HG03469 (cell line): ENCODE results near the gene FTO.

ENCODE experiments used
- ATAC-seq: cut with Tn5 transposase; IDR thresholded peaks from one replicate; pipeline ENCODE4 v1.9.1; 2021; ENCODE audit warnings: mild to moderate bottlenecking, moderate library complexity, moderate number of reproducible peaks; ENCODE audit not compliant: unreplicated experiment

Gene FTO

DNA sequence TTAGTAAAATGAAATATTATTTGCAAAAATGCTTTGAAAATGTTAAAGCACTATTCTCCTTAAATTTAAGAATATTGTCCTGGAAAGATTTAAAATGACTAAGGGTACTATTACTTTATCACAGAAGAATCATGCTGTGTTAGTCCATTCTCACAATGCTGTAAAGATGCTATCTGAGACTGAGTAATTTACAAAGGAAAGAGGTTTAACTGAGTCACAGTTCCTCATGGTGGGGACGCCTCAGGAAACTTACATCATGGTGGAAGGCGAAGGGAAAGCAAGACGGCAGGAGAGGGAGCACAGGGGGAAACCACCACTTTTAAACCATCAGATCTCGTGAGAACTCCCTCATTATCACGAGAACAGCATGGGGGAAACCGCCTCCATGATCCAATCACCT, 337.0 kb downstream of the FTO start:
- ATAC-seq = no peak

DNA sequence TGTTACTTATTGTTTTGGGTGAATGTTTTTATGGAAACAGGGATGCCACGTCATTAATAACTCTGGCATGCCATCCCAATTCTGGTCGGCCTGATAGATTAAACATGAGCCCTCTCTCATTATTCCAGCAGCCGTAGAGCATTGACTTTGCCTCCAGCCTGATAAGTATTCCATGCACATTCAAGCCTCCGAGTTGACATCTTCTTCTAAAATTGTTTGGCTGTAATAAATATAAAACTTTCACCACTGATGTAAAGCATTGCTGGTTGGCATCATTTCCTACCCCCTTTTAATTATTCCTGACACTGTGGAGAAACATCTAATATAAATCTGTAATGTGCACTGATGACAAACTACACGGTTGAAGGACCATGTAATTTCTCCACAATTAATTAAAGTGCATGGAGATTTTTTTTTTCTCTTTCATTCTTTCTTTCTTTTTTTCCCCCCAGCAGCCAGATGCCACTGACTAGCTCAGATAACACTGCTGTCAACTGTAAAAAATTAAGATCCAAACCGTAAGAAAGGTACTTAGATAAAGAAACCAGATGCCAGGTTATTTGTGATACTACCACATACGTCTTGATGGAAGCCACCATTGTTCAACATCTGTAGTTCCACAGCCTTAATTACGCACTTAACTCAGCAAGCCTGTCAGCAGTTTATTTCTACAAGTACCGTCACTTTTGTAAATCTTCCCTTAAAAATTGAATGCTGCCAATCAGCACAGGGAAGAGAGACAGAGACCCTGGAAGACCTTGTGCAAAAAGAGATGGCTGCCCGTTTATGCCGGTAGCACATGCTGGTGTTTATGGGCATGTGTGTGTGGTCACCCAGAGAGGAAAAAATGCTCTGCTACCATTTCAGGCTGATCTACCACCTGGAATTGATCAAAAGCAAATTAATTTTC, 344.9 kb downstream of the FTO start:
- no peak for ATAC-seq

DNA sequence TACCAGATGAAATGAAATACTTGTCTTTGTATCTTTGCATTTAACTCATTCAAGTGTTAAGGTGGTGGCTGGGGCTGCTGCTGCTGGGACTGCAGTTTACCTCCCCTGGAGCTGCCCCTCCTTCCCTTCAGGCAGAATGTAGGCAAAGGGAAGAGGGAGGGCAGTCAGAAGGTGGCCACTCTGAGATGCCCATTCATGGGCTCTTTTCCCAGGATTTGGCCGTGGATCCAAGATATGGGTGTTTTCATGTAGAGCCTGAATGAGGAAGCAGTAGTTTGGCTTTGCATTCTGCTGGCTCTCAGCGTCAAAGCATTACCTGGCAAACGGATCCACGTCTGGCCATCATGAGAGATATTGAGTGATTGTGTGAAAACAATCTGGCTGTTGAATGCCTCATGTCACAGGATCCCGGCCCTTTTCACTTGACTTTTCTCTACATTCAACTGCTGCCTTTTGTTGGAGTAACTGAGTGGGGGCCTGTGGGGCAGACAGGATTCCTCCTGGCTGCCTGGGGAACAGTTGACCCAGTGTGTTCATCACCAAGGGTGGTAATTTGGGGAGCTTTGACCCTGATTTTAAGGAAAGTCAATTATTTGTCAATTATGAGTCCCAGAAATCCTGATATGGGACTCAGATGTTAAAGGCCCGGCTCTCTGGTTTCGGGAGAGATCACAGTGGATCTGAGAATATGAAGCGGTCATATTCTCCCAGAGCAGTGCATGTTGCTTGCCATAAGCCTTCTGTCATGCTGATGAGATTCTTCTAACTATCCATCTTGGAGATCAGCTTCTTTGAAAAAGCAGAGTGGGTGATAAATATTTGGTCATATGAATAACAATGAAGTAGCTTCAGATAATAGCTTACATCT, 345.9 kb downstream of the FTO start:
- ATAC-seq = no peak

GRCh38 chr16:54050459-54051210, 346.7 kb downstream of the FTO start:
- ATAC-seq = no peak

DNA sequence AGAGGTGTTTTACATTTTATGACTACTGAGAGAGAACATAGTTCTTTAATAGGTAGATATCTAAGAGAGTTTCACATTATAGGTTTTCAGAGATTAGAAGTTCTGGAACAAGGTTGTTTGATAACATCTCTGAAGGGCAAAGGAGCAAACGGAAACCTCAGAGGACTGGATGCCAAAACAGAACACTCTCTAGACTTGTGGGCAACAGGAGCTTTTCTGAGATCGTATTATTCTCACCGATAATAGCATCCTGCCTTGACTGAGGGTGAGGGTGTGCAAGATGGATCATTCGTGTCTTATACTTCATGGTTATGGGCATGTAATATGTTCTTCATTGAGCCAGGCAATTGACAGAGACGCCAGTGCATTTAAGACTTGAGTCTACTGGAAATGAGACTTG, 347.9 kb downstream of the FTO start:
- ATAC-seq = no peak

GRCh38 chr16:54052271-54052670, 348.3 kb downstream of the FTO start:
- no peak for ATAC-seq

GRCh38 chr16:54053891-54054820, 350.2 kb downstream of the FTO start:
- ATAC-seq = no peak

DNA sequence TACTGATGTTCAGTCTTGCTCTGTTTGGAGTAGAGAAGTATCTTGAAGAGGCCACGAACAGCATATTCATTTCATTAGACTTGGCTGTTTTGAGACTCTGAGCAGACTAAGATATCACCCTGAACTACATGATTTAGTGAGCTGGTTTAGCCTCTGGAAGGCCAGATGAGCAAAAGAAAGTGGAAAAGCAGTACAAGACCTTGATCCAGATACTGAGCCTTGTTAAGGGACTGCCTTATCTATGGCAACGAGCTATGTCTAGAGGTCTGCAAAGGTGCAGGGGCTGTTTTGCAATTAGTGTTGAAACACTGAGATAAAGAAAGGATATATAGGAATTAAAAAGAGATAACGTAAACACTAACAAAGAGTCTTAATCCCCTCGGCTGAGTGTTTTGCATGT, 351.2 kb downstream of the FTO start:
- no peak for ATAC-seq

- no peak for ATAC-seq
Measured at GRCh38 chr16:54055864-54056263, 351.9 kb downstream of the FTO start.

- no peak for ATAC-seq
Measured at GRCh38 chr16:54056921-54057320, 353.0 kb downstream of the FTO start.

- ATAC-seq = no peak
Measured at GRCh38 chr16:54059319-54059718, 355.4 kb downstream of the FTO start.

GRCh38 chr16:54060599-54061421, 356.9 kb downstream of the FTO start:
- no peak for ATAC-seq

- ATAC-seq = no peak
Measured at GRCh38 chr16:54061454-54061853, 357.5 kb downstream of the FTO start.

- no peak for ATAC-seq
Measured at GRCh38 chr16:54062361-54063278, 358.7 kb downstream of the FTO start.

GRCh38 chr16:54063279-54063773, 359.4 kb downstream of the FTO start:
- no peak for ATAC-seq

GRCh38 chr16:54066451-54067105, 362.6 kb downstream of the FTO start:
- ATAC-seq = no peak

GRCh38 chr16:54067322-54068065, 363.5 kb downstream of the FTO start:
- no peak for ATAC-seq
